Subcutaneous abdominal adipose tissue (tissue), 5 donors: ENCODE measurements around the gene PSME3IP1.
"Not testable (repeated sequence)": the region's sequence is repeated elsewhere in the genome, so short reads cannot be mapped to it uniquely, and the experiment has no call there.

Experiments
- H3K27ac ChIP-seq: one replicate; pipeline ENCODE4 v1.7.0; 2013; ENCODE audit warnings: low read depth, mild to moderate bottlenecking, inconsistent platforms, low read length, moderate library complexity
- H3K27me3 ChIP-seq, 5 donors: one replicate each; pipeline ENCODE4 v1.7.0; 2013; ENCODE audit warnings: low read length in 5 of 5, inconsistent platforms in 1 of 5; ENCODE audit not compliant: control insufficient read depth in 5 of 5, insufficient read depth in 4 of 5
- H3K36me3 ChIP-seq, 5 donors: one replicate each; pipeline ENCODE4 v1.7.0; 2013; ENCODE audit warnings: low read length in 5 of 5; ENCODE audit not compliant: control insufficient read depth in 5 of 5, insufficient read depth in 5 of 5
- H3K4me1 ChIP-seq, 5 donors: one replicate each; pipeline ENCODE4 v1.7.0; 2013; ENCODE audit warnings: low read length in 5 of 5, mild to moderate bottlenecking in 3 of 5, moderate library complexity in 1 of 5; ENCODE audit not compliant: control insufficient read depth in 5 of 5, insufficient read depth in 5 of 5
- H3K4me3 ChIP-seq, 5 donors: one replicate each; pipeline ENCODE4 v1.7.0; 2013; ENCODE audit warnings: low read length in 5 of 5, low read depth in 1 of 5
- H3K9ac ChIP-seq, 5 donors: one replicate each; pipeline ENCODE4 v1.7.0; 2013; ENCODE audit warnings: low read length in 5 of 5, mild to moderate bottlenecking in 4 of 5, moderate library complexity in 3 of 5
- H3K9me3 ChIP-seq, 5 donors: one replicate each; pipeline ENCODE4 v1.7.0; 2013; ENCODE audit warnings: low read length in 5 of 5; ENCODE audit not compliant: control insufficient read depth in 5 of 5
- donor health status: healthy.
- donor health status: healthy.
- donor health status: healthy.
- donor health status: healthy.
- donor health status: healthy.

PSME3IP1 gene

GRCh38 chr16:57115514-57116182 lies 70.2 kb downstream of the PSME3IP1 start:
- no peak overlapping the region for H3K27ac ChIP-seq
- H3K27me3 ChIP-seq, result no peaks in the 10 kb centered on the region
- H3K4me3 ChIP-seq, result no peak overlapping the region
- H3K36me3 ChIP-seq, result peaks cover 0 to 69% (median 67%) of the 10 kb centered on the region in 5 donors
- H3K9ac ChIP-seq, result no peak overlapping the region
- no peaks in the 10 kb centered on the region for H3K9me3 ChIP-seq
- H3K4me1 ChIP-seq, result peaks cover 0 to 18% (median 5%) of the 10 kb centered on the region in 5 donors

- Histone ChIP-seq H3K4me3 (no peak overlapping the region), H3K9ac (no peak overlapping the region), H3K27me3 (no peaks in the 10 kb centered on the region), H3K27ac (no peak overlapping the region), H3K4me1 (peaks cover 0 to 18% (median 5%) of the 10 kb centered on the region in 5 donors), H3K9me3 (no peaks in the 10 kb centered on the region), H3K36me3 (peaks cover 0 to 69% (median 64%) of the 10 kb centered on the region in 5 donors)
Measured at GRCh38 chr16:57115168-57115513, 70.7 kb downstream of the PSME3IP1 start.

GRCh38 chr16:57113664-57114063 lies 72.2 kb downstream of the PSME3IP1 start:
- H3K27ac ChIP-seq, result no peak overlapping the region
- H3K27me3 ChIP-seq, result no peaks in the 10 kb centered on the region
- peaks cover 0 to 20% (median 5%) of the 10 kb centered on the region in 5 donors for H3K4me1 ChIP-seq
- H3K9me3 ChIP-seq, result no peaks in the 10 kb centered on the region
- H3K4me3 ChIP-seq, result no peak overlapping the region
- H3K36me3 ChIP-seq, result peaks cover 0 to 55% (median 52%) of the 10 kb centered on the region in 5 donors
- H3K9ac ChIP-seq, result no peak overlapping the region

- H3K4me1 ChIP-seq, result peaks cover 0 to 20% (median 5%) of the 10 kb centered on the region in 5 donors
- no peaks in the 10 kb centered on the region for H3K9me3 ChIP-seq
- H3K4me3 ChIP-seq, result no peak overlapping the region
- no peak overlapping the region for H3K27ac ChIP-seq
- peaks cover 0 to 50% (median 48%) of the 10 kb centered on the region in 5 donors for H3K36me3 ChIP-seq
- H3K27me3 ChIP-seq, result no peaks in the 10 kb centered on the region
- no peak overlapping the region for H3K9ac ChIP-seq
Measured at GRCh38 chr16:57113042-57113453, 72.8 kb downstream of the PSME3IP1 start.

GRCh38 chr16:57112403-57113041 lies 73.3 kb downstream of the PSME3IP1 start:
- Histone ChIP-seq H3K27me3 (no peaks in the 10 kb centered on the region), H3K36me3 (peaks cover 0 to 46% (median 43%) of the 10 kb centered on the region in 5 donors), H3K9me3 (no peaks in the 10 kb centered on the region), H3K4me1 (peaks cover 0 to 20% (median 5%) of the 10 kb centered on the region in 5 donors), H3K4me3 (no peak overlapping the region), H3K9ac (no peak overlapping the region), H3K27ac (no peak overlapping the region)

GRCh38 chr16:57111420-57111819 lies 74.4 kb downstream of the PSME3IP1 start:
- H3K36me3 ChIP-seq, result peaks cover 0 to 35% (median 32%) of the 10 kb centered on the region in 5 donors
- H3K27ac ChIP-seq, result no peak overlapping the region
- H3K27me3 ChIP-seq, result no peaks in the 10 kb centered on the region
- H3K9me3 ChIP-seq, result no peaks in the 10 kb centered on the region
- no peak overlapping the region for H3K4me3 ChIP-seq
- no peak overlapping the region for H3K9ac ChIP-seq
- peaks cover 0 to 29% (median 10%) of the 10 kb centered on the region in 5 donors for H3K4me1 ChIP-seq

- Histone ChIP-seq H3K4me1 (peaks cover 0 to 27% (median 9%) of the 10 kb centered on the region in 5 donors), H3K36me3 (peaks cover 0 to 30% (median 27%) of the 10 kb centered on the region in 5 donors), H3K27me3 (no peaks in the 10 kb centered on the region), H3K9me3 (no peaks in the 10 kb centered on the region), H3K4me3 (no peak overlapping the region), H3K27ac (no peak overlapping the region), H3K9ac (no peak overlapping the region)
Measured at GRCh38 chr16:57110937-57111336, 74.9 kb downstream of the PSME3IP1 start.

- not testable (repeated sequence) for H3K27ac ChIP-seq, H3K9ac ChIP-seq, H3K27me3 ChIP-seq, H3K9me3 ChIP-seq, H3K4me3 ChIP-seq
- Histone ChIP-seq H3K36me3 (peaks cover 0 to 22% (median 17%) of the 10 kb centered on the region in 5 donors), H3K4me1 (peaks cover 0 to 24% (median 9%) of the 10 kb centered on the region in 5 donors)
Measured at GRCh38 chr16:57109259-57110105, 76.4 kb downstream of the PSME3IP1 start.

- peaks cover 0 to 12% (median 6%) of the 10 kb centered on the region in 5 donors for H3K36me3 ChIP-seq
- no peaks in the 10 kb centered on the region for H3K9me3 ChIP-seq
- H3K27ac ChIP-seq, result no peak overlapping the region
- no peaks in the 10 kb centered on the region for H3K27me3 ChIP-seq
- H3K9ac ChIP-seq, result no peak overlapping the region
- no peak overlapping the region for H3K4me3 ChIP-seq
- H3K4me1 ChIP-seq, result peaks cover 0 to 27% (median 9%) of the 10 kb centered on the region in 5 donors
Measured at GRCh38 chr16:57108432-57108831, 77.4 kb downstream of the PSME3IP1 start.
